H1 (cell line): ENCODE results near the gene NLRP8. TPM values are rescaled to one million over a fixed set of nuclear protein-coding genes. Genes with fewer than 3 reads are reported as not detected.

Source experiments
- BRCA1 ChIP-seq: IDR thresholded peaks from 2 replicates; pipeline ENCODE4 v1.6.1; 2012; ENCODE audit warnings: low read depth, low read length, improper control_type of control experiment
- polyA plus RNA-seq, 7 experiments: library from polyadenylated mRNA; depleted of rRNA in 3 of 7; stranded (reverse) in 5 of 7; unstranded in 2 of 7; fragments of >200 nt in 5 of 7; fragments of 200-250 nt in 2 of 7; gene quantifications; 1 replicate in 5 of 7; 2 replicates in 1 of 7; 4 replicates in 1 of 7; pipeline versions ENCODE4 v1.2.1 to v1.2.3, GENCODE V29; 2011 to 2013; ENCODE audit warnings: missing spikeins in 2 of 7, mixed read lengths in 2 of 7
- total RNA-seq: library from RNA; stranded (reverse); fragmentation: NEBNext Ultra II Directional; extraction: Animal tissue kit (Norgen Biotek cat#: 25700); gene quantifications from 2 replicates; pipeline ENCODE4 v1.2.1, GENCODE V29; 2021

NLRP8 gene
- total and polyA plus RNA-seq, 2 of the 8 experiments (the other 6 are each of a cell fraction or from before 2014, with no cell fraction given) = not detected

GRCh38 chr19:55993492-55993891 is 45.9 kb downstream of the NLRP8 start (continued):
- TF ChIP-seq BRCA1 = no peak
- TF ChIP-seq, all 59 proteins: peak for 0
